HL-60 (cell line): ENCODE results near the gene BTBD16.

Source experiments
- DNase-seq, 2 experiments: peaks; one replicate each; pipeline ENCODE4 v3.0.0-alpha.2; 2010 to 2020; ENCODE audit warnings: low read depth in 1 of 2, low spot score in 1 of 2
- H3K27ac ChIP-seq: fragments of 250-450 bp; sonication (Bioruptor Pico); replicated peaks from 2 replicates; pipeline ENCODE4 v1.5.1; 2020; ENCODE audit warnings: mild to moderate bottlenecking, moderate library complexity
- H3K27me3 ChIP-seq: fragments of 250-450 bp; sonication (Bioruptor Pico); 2 replicates; pipeline ENCODE4 v1.5.1; 2021; ENCODE audit warnings: mild to moderate bottlenecking, moderate library complexity; ENCODE audit not compliant: insufficient read depth, poor library complexity, severe bottlenecking
- H3K4me3 ChIP-seq: replicated peaks from 2 replicates; pipeline ENCODE4 v1.5.1; 2011; ENCODE audit warnings: mild to moderate bottlenecking, control low read depth, low read length; ENCODE audit not compliant: insufficient read depth
- GABPA ChIP-seq: IDR thresholded peaks from 2 replicates; pipeline ENCODE4 v1.6.1; 2012; ENCODE audit warnings: low read depth
- POLR2AphosphoS5 ChIP-seq: IDR thresholded peaks from 2 replicates; pipeline ENCODE4 v1.6.1; 2012; ENCODE audit warnings: low read depth
- SPI1 ChIP-seq: IDR thresholded peaks from 2 replicates; pipeline ENCODE4 v1.6.1; 2012; ENCODE audit warnings: low read depth, mild to moderate bottlenecking, borderline replicate concordance
- TF ChIP-seq, protein P1 (sequence below): IDR thresholded peaks from 2 replicates; pipeline ENCODE4 v1.6.1; 2012; ENCODE audit warnings: low read depth; ENCODE audit not compliant: insufficient replicate concordance
- TF ChIP-seq, protein P2 (sequence below): IDR thresholded peaks from one replicate; pipeline ENCODE4 v1.5.1; 2011; ENCODE audit warnings: low read length, control low read depth, inconsistent platforms; ENCODE audit not compliant: insufficient read depth

The BTBD16 gene

GRCh38 chr10:122234416-122234815 lies 36.7 kb upstream of the BTBD16 start:
- DNase-seq, result no peak
- H3K4me3 ChIP-seq, result no peak overlapping the region
- peaks cover 2% of the 10 kb centered on the region for H3K27me3 ChIP-seq
- TF ChIP-seq GABPA (no peak), POLR2AphosphoS5 (no peak), SPI1 (no peak)
- TF ChIP-seq, protein P1, sequence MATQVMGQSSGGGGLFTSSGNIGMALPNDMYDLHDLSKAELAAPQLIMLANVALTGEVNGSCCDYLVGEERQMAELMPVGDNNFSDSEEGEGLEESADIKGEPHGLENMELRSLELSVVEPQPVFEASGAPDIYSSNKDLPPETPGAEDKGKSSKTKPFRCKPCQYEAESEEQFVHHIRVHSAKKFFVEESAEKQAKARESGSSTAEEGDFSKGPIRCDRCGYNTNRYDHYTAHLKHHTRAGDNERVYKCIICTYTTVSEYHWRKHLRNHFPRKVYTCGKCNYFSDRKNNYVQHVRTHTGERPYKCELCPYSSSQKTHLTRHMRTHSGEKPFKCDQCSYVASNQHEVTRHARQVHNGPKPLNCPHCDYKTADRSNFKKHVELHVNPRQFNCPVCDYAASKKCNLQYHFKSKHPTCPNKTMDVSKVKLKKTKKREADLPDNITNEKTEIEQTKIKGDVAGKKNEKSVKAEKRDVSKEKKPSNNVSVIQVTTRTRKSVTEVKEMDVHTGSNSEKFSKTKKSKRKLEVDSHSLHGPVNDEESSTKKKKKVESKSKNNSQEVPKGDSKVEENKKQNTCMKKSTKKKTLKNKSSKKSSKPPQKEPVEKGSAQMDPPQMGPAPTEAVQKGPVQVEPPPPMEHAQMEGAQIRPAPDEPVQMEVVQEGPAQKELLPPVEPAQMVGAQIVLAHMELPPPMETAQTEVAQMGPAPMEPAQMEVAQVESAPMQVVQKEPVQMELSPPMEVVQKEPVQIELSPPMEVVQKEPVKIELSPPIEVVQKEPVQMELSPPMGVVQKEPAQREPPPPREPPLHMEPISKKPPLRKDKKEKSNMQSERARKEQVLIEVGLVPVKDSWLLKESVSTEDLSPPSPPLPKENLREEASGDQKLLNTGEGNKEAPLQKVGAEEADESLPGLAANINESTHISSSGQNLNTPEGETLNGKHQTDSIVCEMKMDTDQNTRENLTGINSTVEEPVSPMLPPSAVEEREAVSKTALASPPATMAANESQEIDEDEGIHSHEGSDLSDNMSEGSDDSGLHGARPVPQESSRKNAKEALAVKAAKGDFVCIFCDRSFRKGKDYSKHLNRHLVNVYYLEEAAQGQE, result no peak
- TF ChIP-seq, protein P2, sequence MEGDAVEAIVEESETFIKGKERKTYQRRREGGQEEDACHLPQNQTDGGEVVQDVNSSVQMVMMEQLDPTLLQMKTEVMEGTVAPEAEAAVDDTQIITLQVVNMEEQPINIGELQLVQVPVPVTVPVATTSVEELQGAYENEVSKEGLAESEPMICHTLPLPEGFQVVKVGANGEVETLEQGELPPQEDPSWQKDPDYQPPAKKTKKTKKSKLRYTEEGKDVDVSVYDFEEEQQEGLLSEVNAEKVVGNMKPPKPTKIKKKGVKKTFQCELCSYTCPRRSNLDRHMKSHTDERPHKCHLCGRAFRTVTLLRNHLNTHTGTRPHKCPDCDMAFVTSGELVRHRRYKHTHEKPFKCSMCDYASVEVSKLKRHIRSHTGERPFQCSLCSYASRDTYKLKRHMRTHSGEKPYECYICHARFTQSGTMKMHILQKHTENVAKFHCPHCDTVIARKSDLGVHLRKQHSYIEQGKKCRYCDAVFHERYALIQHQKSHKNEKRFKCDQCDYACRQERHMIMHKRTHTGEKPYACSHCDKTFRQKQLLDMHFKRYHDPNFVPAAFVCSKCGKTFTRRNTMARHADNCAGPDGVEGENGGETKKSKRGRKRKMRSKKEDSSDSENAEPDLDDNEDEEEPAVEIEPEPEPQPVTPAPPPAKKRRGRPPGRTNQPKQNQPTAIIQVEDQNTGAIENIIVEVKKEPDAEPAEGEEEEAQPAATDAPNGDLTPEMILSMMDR, result no peak
- H3K27ac ChIP-seq, result no peak overlapping the region

DNA sequence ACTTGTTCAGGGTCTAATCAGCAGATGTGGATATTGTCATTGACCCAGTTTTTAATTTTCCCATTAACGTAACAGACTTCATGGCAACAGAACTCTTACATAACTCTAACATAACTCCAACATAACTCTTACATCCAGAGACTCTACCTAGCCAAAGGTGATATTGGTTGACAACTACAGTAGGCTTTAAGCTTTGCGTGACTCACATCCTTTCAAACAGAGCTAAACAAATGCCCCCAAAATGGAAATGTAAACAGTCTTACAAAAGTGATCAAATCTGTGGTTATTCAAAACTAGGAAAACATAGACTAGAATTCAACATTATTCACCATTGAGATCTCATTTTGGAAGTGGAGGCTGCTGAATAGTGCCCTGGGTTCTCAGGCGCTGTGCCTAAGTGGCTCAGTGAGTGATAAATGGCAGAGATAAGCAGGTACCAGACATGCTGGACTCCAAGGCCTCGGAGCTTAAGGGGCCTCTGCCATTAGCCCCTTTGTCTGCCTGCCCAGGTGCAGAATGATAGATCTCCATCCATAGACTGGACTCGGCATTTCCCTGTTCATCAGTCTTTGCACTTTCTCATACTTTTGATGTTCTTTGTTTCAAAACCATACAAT lies 34.3 kb upstream of the BTBD16 start:
- H3K27me3 ChIP-seq, result peaks cover 2% of the 10 kb centered on the region
- no peak overlapping the region for H3K27ac ChIP-seq
- no peak for DNase-seq
- no peak overlapping the region for H3K4me3 ChIP-seq
- TF ChIP-seq POLR2AphosphoS5 (no peak), GABPA (no peak), SPI1 (no peak)
- TF ChIP-seq, protein P2, result no peak
- TF ChIP-seq, protein P1, result no peak

DNA sequence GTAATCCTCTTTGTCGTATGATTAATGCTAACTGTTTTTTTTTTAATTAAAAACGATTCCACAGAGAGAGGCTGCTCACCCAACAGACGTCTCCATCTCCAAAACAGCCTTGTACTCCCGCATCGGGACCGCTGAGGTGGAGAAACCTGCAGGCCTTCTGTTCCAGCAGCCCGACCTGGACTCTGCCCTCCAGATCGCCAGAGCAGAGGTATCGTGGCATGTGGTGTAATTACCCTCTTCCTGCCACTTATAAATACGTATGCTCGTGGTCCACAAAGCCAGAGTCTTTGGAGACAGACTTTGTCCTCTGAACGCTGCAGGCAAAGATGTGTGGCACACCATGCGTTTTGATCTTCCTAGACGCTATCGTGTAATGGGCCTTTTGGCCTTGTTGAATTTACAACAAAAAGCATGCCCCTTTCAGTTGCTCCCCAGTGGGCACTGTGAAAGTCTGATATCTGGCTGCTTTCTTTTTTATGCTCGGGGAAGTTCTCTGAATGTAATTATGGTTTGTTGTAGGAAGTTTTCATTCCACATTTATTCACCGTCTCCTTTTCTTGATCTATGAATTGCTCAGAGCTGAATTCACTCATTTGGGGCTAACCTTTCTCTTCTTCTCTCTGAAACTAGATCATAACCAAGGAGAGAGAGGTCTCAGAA lies 33.6 kb upstream of the BTBD16 start:
- no peak overlapping the region for H3K27ac ChIP-seq
- TF ChIP-seq SPI1, result no peak
- TF ChIP-seq, protein P2, result no peak
- TF ChIP-seq GABPA, result no peak
- no peak for TF ChIP-seq POLR2AphosphoS5
- TF ChIP-seq, protein P1, result no peak
- no peak for DNase-seq
- H3K27me3 ChIP-seq, result peaks cover 2% of the 10 kb centered on the region
- no peak overlapping the region for H3K4me3 ChIP-seq
